ENCODE results near the gene DDX51.

GRCh38 chr12:132176385-132176919 is 32.3 kb upstream of the DDX51 start:
- no peak for TF ChIP-seq CTCF (IDR thresholded peaks at IDR 0.05)
- TF ChIP-seq POLR2AphosphoS5 (IDR thresholded peaks at IDR 0.05) = no peak
- no peak for TF ChIP-seq POLR2A (IDR thresholded peaks at IDR 0.05)
